ENCODE data around the gene FAM136A. TPM values are rescaled to one million over a fixed set of nuclear protein-coding genes. Genes with fewer than 3 reads are reported as not detected.

The FAM136A gene
- total and polyA plus RNA-seq, 2 of the 13 experiments (the other 11 are each of a cell fraction or from before 2014, with no cell fraction given), result 77.8 to 126 TPM

DNA sequence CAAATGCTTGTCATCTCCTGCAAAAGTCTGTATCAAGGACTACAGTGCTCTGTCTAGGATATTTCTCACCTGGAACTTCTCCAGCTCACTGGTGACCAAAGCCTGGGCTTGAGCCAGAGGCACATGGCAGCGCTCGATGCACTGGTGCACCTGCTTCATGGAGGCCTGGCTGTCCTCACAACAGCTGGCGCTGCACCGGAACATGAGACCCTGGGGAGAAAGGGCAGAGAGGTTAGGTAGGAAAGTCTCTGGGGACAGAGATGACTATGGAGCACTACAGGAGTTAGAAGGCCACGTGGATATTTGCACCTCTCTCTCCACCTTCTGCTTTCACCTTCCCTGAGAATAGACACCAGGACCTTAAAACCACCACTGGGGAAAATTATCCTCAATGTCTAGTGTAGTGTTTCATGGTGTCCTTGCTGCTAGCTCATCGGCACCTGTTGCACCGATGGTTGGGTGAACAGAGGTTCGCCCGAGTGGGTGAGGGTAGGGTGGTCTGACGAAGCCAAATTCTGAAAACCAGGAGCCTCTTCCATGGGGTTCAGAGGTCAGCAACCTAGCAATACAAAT, 1.0 kb downstream of the FAM136A start (continued):
- TF ChIP-seq, protein P1, sequence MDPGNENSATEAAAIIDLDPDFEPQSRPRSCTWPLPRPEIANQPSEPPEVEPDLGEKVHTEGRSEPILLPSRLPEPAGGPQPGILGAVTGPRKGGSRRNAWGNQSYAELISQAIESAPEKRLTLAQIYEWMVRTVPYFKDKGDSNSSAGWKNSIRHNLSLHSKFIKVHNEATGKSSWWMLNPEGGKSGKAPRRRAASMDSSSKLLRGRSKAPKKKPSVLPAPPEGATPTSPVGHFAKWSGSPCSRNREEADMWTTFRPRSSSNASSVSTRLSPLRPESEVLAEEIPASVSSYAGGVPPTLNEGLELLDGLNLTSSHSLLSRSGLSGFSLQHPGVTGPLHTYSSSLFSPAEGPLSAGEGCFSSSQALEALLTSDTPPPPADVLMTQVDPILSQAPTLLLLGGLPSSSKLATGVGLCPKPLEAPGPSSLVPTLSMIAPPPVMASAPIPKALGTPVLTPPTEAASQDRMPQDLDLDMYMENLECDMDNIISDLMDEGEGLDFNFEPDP (CRISPR knock-in tag; conservative IDR thresholded peaks at IDR 0.05), result 0 out of 2 replicates have a peak, but pooled peaks have one; percentile 62
- TF ChIP-seq HNF4A (CRISPR knock-in tag; IDR thresholded peaks at IDR 0.05) (peak; percentile 75; the same call in 1 of the 2 replicates), ZNF773 (CRISPR knock-in tag; IDR thresholded peaks at IDR 0.05; ENCODE audit: borderline replicate concordance) (no peak), MTF1 (CRISPR knock-in tag; IDR thresholded peaks at IDR 0.05) (no peak), MAZ (IDR thresholded peaks at IDR 0.05; ENCODE audit: borderline replicate concordance, low read depth, low read length) (no peak), MAZ (CRISPR knock-in tag; IDR thresholded peaks at IDR 0.05; ENCODE audit: low read depth) (no peak; the same call in 1 of the 2 replicates), REL (CRISPR knock-in tag; conservative IDR thresholded peaks at IDR 0.05) (no peak), ZNF614 (CRISPR knock-in tag; IDR thresholded peaks at IDR 0.05; ENCODE audit: borderline replicate concordance) (no peak), ZNF333 (CRISPR knock-in tag; IDR thresholded peaks at IDR 0.05; ENCODE audit: borderline replicate concordance) (no peak), HNRNPH1 (optimal IDR thresholded peaks at IDR 0.05; ENCODE audit: low read depth, low read length) (no peak), HOXD1 (CRISPR knock-in tag; IDR thresholded peaks at IDR 0.05) (no peak), SP5 (CRISPR knock-in tag; IDR thresholded peaks at IDR 0.05; ENCODE audit: borderline replicate concordance, low read depth) (no peak), ZNF430 (CRISPR knock-in tag; IDR thresholded peaks at IDR 0.05) (no peak), ZSCAN22 (CRISPR knock-in tag; IDR thresholded peaks at IDR 0.05) (no peak; the same call in 1 of the 2 replicates), MIER2 (CRISPR knock-in tag; IDR thresholded peaks at IDR 0.05) (no peak), RAD51 (IDR thresholded peaks at IDR 0.05; ENCODE audit: borderline replicate concordance) (no peak), ZMYM3 (CRISPR knock-in tag; IDR thresholded peaks at IDR 0.05) (no peak), MIXL1 (CRISPR knock-in tag; IDR thresholded peaks at IDR 0.05) (no peak), HNRNPUL1 (IDR thresholded peaks at IDR 0.05; ENCODE audit: low read depth, low read length) (no peak), THAP11 (CRISPR knock-in tag; IDR thresholded peaks at IDR 0.05) (no peak), SMARCE1 (IDR thresholded peaks at IDR 0.05; ENCODE audit: borderline replicate concordance) (no peak)
- TF ChIP-seq, protein P2, sequence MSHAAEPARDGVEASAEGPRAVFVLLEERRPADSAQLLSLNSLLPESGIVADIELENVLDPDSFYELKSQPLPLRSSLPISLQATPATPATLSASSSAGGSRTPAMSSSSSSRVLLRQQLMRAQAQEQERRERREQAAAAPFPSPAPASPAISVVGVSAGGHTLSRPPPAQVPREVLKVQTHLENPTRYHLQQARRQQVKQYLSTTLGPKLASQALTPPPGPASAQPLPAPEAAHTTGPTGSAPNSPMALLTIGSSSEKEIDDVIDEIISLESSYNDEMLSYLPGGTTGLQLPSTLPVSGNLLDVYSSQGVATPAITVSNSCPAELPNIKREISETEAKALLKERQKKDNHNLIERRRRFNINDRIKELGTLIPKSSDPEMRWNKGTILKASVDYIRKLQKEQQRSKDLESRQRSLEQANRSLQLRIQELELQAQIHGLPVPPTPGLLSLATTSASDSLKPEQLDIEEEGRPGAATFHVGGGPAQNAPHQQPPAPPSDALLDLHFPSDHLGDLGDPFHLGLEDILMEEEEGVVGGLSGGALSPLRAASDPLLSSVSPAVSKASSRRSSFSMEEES (CRISPR knock-in tag; IDR thresholded peaks at IDR 0.05), result no peak
- TF ChIP-seq, protein P3, sequence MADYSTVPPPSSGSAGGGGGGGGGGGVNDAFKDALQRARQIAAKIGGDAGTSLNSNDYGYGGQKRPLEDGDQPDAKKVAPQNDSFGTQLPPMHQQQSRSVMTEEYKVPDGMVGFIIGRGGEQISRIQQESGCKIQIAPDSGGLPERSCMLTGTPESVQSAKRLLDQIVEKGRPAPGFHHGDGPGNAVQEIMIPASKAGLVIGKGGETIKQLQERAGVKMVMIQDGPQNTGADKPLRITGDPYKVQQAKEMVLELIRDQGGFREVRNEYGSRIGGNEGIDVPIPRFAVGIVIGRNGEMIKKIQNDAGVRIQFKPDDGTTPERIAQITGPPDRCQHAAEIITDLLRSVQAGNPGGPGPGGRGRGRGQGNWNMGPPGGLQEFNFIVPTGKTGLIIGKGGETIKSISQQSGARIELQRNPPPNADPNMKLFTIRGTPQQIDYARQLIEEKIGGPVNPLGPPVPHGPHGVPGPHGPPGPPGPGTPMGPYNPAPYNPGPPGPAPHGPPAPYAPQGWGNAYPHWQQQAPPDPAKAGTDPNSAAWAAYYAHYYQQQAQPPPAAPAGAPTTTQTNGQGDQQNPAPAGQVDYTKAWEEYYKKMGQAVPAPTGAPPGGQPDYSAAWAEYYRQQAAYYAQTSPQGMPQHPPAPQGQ (CRISPR knock-in tag; IDR thresholded peaks at IDR 0.05; ENCODE audit: borderline replicate concordance), result no peak
- TF ChIP-seq, protein P4, sequence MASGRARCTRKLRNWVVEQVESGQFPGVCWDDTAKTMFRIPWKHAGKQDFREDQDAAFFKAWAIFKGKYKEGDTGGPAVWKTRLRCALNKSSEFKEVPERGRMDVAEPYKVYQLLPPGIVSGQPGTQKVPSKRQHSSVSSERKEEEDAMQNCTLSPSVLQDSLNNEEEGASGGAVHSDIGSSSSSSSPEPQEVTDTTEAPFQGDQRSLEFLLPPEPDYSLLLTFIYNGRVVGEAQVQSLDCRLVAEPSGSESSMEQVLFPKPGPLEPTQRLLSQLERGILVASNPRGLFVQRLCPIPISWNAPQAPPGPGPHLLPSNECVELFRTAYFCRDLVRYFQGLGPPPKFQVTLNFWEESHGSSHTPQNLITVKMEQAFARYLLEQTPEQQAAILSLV (CRISPR knock-in tag; IDR thresholded peaks at IDR 0.05; ENCODE audit: borderline replicate concordance), result no peak

Data from HepG2 (cell line).